IMR-90 (cell line): Measurements from ENCODE around the gene MT1X. TPM values are rescaled to one million over a fixed set of nuclear protein-coding genes. Genes with fewer than 3 reads are reported as not detected.

Experiments
- ATAC-seq: fragments of 200-7000 bp; cut with Tn5 transposase; 2 replicates; pipeline ENCODE4 v1.9.1; 2020; ENCODE audit warnings: low read depth, mild to moderate bottlenecking, moderate library complexity
- BruUV-seq: library from RNA; stranded (reverse); fragments of 400-500 nt; replicated peaks from 2 replicates; lab custom pipeline; 2021; lab: Mats Ljungman, UMichigan
- CTCF ChIA-PET: fragments of 300-600 bp; formaldehyde crosslinking; extraction: SDS; loops from one replicate; lab custom pipeline; 2021; ENCODE audit warnings: antibody characterized with exemption; lab: Yijun Ruan, JAX
- POLR2A ChIA-PET: fragments of 300-600 bp; sonication (Branson Sonifier 250); formaldehyde crosslinking; loops from one replicate; lab custom pipeline; 2022; ENCODE audit warnings: antibody characterized with exemption; ENCODE audit not compliant: unreplicated experiment; lab: Charles Lee
- DNase-seq: peaks from one replicate; pipeline ENCODE4 v3.0.0; 2013
- H2AFZ ChIP-seq: replicated peaks from 2 replicates; pipeline ENCODE3; 2013; ENCODE audit warnings: low read length, mild to moderate bottlenecking; ENCODE audit not compliant: poor library complexity
- H2AK5ac ChIP-seq: 2 replicates; pipeline ENCODE4 v1.6.1; 2013; ENCODE audit warnings: low read depth, low read length, inconsistent platforms
- H2AK9ac ChIP-seq: replicated peaks from 2 replicates; pipeline ENCODE3; 2013; ENCODE audit warnings: mild to moderate bottlenecking, low read depth, low read length, moderate library complexity; ENCODE audit not compliant: poor library complexity
- H2BK120ac ChIP-seq: 2 replicates; pipeline ENCODE4 v1.6.1; 2013; ENCODE audit warnings: low read depth, low read length, inconsistent platforms
- H2BK15ac ChIP-seq: 3 replicates; pipeline ENCODE4 v1.6.1; 2013; ENCODE audit warnings: low read depth, low read length, inconsistent platforms
- H2BK20ac ChIP-seq: 2 replicates; pipeline ENCODE4 v1.6.1; 2013; ENCODE audit warnings: low read depth, mild to moderate bottlenecking, inconsistent platforms, low read length, moderate library complexity
- H2BK5ac ChIP-seq: 2 replicates; pipeline ENCODE4 v1.6.1; 2013; ENCODE audit warnings: mild to moderate bottlenecking, low read depth, low read length, inconsistent platforms; ENCODE audit not compliant: poor library complexity, severe bottlenecking
- H3K14ac ChIP-seq: replicated peaks from 2 replicates; pipeline ENCODE4 v1.6.1; 2013; ENCODE audit warnings: low read depth, low read length, inconsistent platforms
- H3K18ac ChIP-seq: 2 replicates; pipeline ENCODE4 v1.6.1; 2013; ENCODE audit warnings: low read depth, low read length, control low read depth
- H3K23ac ChIP-seq: 2 replicates; pipeline ENCODE4 v1.6.1; 2013; ENCODE audit warnings: low read depth, low read length, inconsistent platforms
- H3K27ac ChIP-seq: 2 replicates; pipeline ENCODE4 v1.5.1; 2013; ENCODE audit warnings: mild to moderate bottlenecking, control low read depth, low read length; ENCODE audit not compliant: insufficient read depth
- H3K27me3 ChIP-seq: 2 replicates; pipeline ENCODE4 v1.6.1; 2013; ENCODE audit warnings: low read length; ENCODE audit not compliant: control insufficient read depth, insufficient read depth
- H3K36me3 ChIP-seq: 2 replicates; pipeline ENCODE4 v1.6.1; 2013; ENCODE audit warnings: low read length, mixed read lengths; ENCODE audit not compliant: control insufficient read depth, insufficient read depth
- H3K4ac ChIP-seq: 2 replicates; pipeline ENCODE4 v1.6.1; 2013; ENCODE audit warnings: low read depth, low read length, inconsistent platforms
- H3K4me1 ChIP-seq: 2 replicates; pipeline ENCODE4 v1.6.1; 2013; ENCODE audit warnings: low read length, mixed read lengths; ENCODE audit not compliant: control insufficient read depth, insufficient read depth
- H3K4me2 ChIP-seq: 2 replicates; pipeline ENCODE4 v1.6.1; 2013; ENCODE audit warnings: low read depth, mild to moderate bottlenecking, control low read depth, low read length, moderate library complexity
- H3K4me3 ChIP-seq: 2 replicates; pipeline ENCODE4 v1.5.1; 2013; ENCODE audit warnings: low read depth, mild to moderate bottlenecking, control low read depth, low read length, moderate library complexity; ENCODE audit not compliant: insufficient read depth
- H3K56ac ChIP-seq: 2 replicates; pipeline ENCODE4 v1.6.1; 2013; ENCODE audit warnings: low read length, inconsistent platforms; ENCODE audit not compliant: insufficient read depth; ENCODE audit errors: extremely low read depth
- H3K79me1 ChIP-seq, 2 experiments: 2 replicates each; pipeline ENCODE4 v1.6.1; 2013; ENCODE audit warnings: low read length in 2 of 2, inconsistent platforms in 1 of 2, low read depth in 1 of 2
- H3K9ac ChIP-seq: 2 replicates; pipeline ENCODE4 v1.6.1; 2013; ENCODE audit warnings: low read depth, low read length, control low read depth
- H3K9me1 ChIP-seq: 2 replicates; pipeline ENCODE4 v1.6.1; 2013; ENCODE audit warnings: low read length, inconsistent platforms; ENCODE audit not compliant: insufficient read depth
- H3K9me3 ChIP-seq: 2 replicates; pipeline ENCODE4 v1.6.1; 2013; ENCODE audit warnings: low read length; ENCODE audit not compliant: control insufficient read depth, insufficient read depth
- H4K20me1 ChIP-seq: 2 replicates; pipeline ENCODE4 v1.6.1; 2013; ENCODE audit warnings: low read length, inconsistent platforms; ENCODE audit not compliant: insufficient read depth
- H4K5ac ChIP-seq: 2 replicates; pipeline ENCODE4 v1.6.1; 2013; ENCODE audit warnings: mild to moderate bottlenecking, low read depth, low read length, control low read depth
- H4K8ac ChIP-seq, 2 experiments: 2 replicates each; pipeline ENCODE4 v1.6.1; 2013; ENCODE audit warnings: low read depth in 2 of 2, low read length in 2 of 2, control low read depth in 1 of 2, inconsistent platforms in 1 of 2
- H4K91ac ChIP-seq: 2 replicates; pipeline ENCODE4 v1.6.1; 2013; ENCODE audit warnings: low read depth, low read length, inconsistent platforms; ENCODE audit not compliant: insufficient read depth
- BHLHE40 ChIP-seq: fragments of 150-350 bp; IDR thresholded peaks from 2 replicates; pipeline ENCODE4 v1.6.1; 2016; ENCODE audit warnings: mild to moderate bottlenecking, low read depth, low read length
- CEBPB ChIP-seq: IDR thresholded peaks from 2 replicates; pipeline ENCODE4 v1.6.1; 2012; ENCODE audit warnings: low read depth, low read length, improper control_type of control experiment
- CHD1 ChIP-seq: IDR thresholded peaks from 2 replicates; pipeline ENCODE4 v1.6.1; 2012; ENCODE audit warnings: low read depth, low read length, improper control_type of control experiment
- FOS ChIP-seq: fragments of 150-350 bp; IDR thresholded peaks from 2 replicates; pipeline ENCODE4 v1.6.1; 2016; ENCODE audit warnings: low read depth, low read length
- MAFK ChIP-seq: IDR thresholded peaks from 2 replicates; pipeline ENCODE4 v1.6.1; 2012; ENCODE audit warnings: low read depth, low read length, improper control_type of control experiment
- MAZ ChIP-seq: IDR thresholded peaks from 2 replicates; pipeline ENCODE4 v1.6.1; 2012; ENCODE audit warnings: low read depth, mild to moderate bottlenecking, low read length, improper control_type of control experiment, moderate library complexity, borderline replicate concordance
- MXI1 ChIP-seq: IDR thresholded peaks from 2 replicates; pipeline ENCODE4 v1.6.1; 2012; ENCODE audit warnings: low read depth, mild to moderate bottlenecking, low read length, moderate library complexity, borderline replicate concordance
- NFE2L2 ChIP-seq: fragments of 150-350 bp; IDR thresholded peaks from 2 replicates; pipeline ENCODE4 v1.6.1; 2016; ENCODE audit warnings: low read depth, mild to moderate bottlenecking, low read length
- POLR2A ChIP-seq: IDR thresholded peaks from 2 replicates; pipeline ENCODE4 v1.6.1; 2012; ENCODE audit warnings: mild to moderate bottlenecking, low read depth, low read length
- RAD21 ChIP-seq: IDR thresholded peaks from 2 replicates; pipeline ENCODE4 v1.6.1; 2012; ENCODE audit warnings: low read length, improper control_type of control experiment
- RFX5 ChIP-seq: IDR thresholded peaks from 2 replicates; pipeline ENCODE4 v1.8.0; 2012; ENCODE audit warnings: low read depth, mild to moderate bottlenecking, low read length, moderate library complexity
- SMC3 ChIP-seq: fragments of 150-350 bp; IDR thresholded peaks from 2 replicates; pipeline ENCODE4 v1.6.1; 2016; ENCODE audit warnings: low read depth, mild to moderate bottlenecking, antibody characterized with exemption, low read length, moderate library complexity
- WGBS, 2 experiments: methylation state at CpG; one replicate each; pipeline versions ENCODE4 v1.1.5 to v1.1.7; 2013; ENCODE audit warnings: missing lambda C conversion rate in 2 of 2; ENCODE audit not compliant: insufficient read length in 1 of 2; ENCODE audit errors: extremely low coverage in 2 of 2; 5-methylcytosine and 5-hydroxymethylcytosine counted together
- dilution Hi-C: fragments of 300-500 bp; cut with HindIII; formaldehyde crosslinking; loops from one replicate; pipeline ENCODE4 v1.14.3; 2018; ENCODE audit warnings: low sequenced_read_pairs; ENCODE audit not compliant: unreplicated experiment
- in situ Hi-C: fragments of 300-500 bp; cut with MboI; formaldehyde crosslinking; loops from 3 replicates; pipeline ENCODE4 v1.14.3; 2019; ENCODE audit warnings: low sequenced_read_pairs, inconsistent platforms, mixed read lengths
- intact Hi-C: fragments of 100-400 bp; cut with micrococcal nuclease; formaldehyde crosslinking; loops from 2 replicates; pipeline ENCODE4 v1.10.0; 2022
- polyA plus RNA-seq, 3 experiments: library from polyadenylated mRNA; depleted of rRNA; stranded (reverse); fragments of >200 nt; gene quantifications; 2 replicates each; pipeline ENCODE4 v1.2.3, GENCODE V29; 2012; ENCODE audit warnings: low replicate concordance in 1 of 3
- total RNA-seq: library from RNA; depleted of rRNA; stranded (reverse); fragments of >200 nt; gene quantifications from 2 replicates; pipeline ENCODE4 v1.2.3, GENCODE V29; 2012
- TF ChIP-seq, protein P1 (sequence below): fragments of 150-350 bp; IDR thresholded peaks from 2 replicates; pipeline ENCODE4 v1.6.1; 2016; ENCODE audit warnings: low read depth, mild to moderate bottlenecking, low read length, moderate library complexity, borderline replicate concordance
- TF ChIP-seq, protein P2 (sequence below): conservative IDR thresholded peaks from 2 replicates; pipeline ENCODE4 v1.5.1; 2012; ENCODE audit warnings: mild to moderate bottlenecking, low read depth, low read length, improper control_type of control experiment
- TF ChIP-seq, protein P3 (sequence below): fragments of 150-350 bp; IDR thresholded peaks from 2 replicates; pipeline ENCODE4 v1.6.1; 2017; ENCODE audit warnings: mild to moderate bottlenecking, antibody characterized with exemption, low read length, low read depth

The MT1X gene
- total and polyA plus RNA-seq, 2 of the 4 experiments (the other 2 are of a cell fraction), result 5.6 to 170 TPM

DNA sequence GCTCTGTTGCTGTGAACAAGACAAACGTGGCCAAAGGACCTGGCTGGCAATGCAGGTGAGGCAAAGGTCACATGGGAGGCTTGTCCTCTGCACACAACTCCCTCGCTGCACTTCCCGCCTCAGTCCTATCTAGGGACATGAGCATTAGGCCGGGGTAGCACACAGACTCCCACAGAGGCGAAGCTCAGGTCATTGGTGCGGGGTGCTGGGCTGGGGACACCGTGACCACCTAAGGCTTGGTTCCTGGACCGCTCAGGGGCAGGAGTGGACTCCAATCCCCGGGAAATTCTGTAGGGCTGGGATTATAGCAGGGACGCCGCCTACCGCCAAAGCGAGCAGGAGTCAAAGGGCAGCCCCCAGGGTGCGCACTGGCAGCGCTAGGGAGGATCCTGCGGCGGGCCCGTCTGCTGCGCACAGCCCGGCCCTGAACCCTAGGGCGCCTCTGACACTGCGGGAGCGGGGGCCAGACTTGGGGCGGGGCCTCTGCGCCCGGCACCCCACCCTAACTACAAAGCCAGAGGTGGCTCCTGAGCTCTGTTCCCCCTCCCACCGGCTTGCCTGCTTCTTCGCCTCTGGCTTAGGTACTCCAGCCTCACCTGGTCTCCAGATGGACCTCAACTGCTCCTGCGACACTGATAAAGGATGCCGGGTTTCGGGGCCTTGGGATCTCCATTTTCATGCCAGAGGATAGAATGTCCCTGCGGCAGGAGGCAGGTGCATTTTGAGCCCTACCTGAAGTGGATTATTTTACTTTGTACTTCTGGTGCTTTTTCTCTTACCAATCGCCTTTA is 34.4 kb upstream of the MT1X start:
- Histone ChIP-seq H3K27ac (no peak overlapping the region), H3K27me3 (peaks cover 90% of the 10 kb centered on the region), H3K23ac (no peak overlapping the region), H3K4me3 (no peak overlapping the region), H3K9ac (no peak overlapping the region), H3K18ac (no peak overlapping the region), H3K9me3 (0 out of 2 replicates have a peak, but pooled peaks cover 2% of the 10 kb centered on the region), H4K8ac (no peak overlapping the region), H3K79me1 (no peaks in the 10 kb centered on the region), H2AK5ac (no peak overlapping the region), H3K4me2 (no peak overlapping the region), H4K20me1 (no peaks in the 10 kb centered on the region; the same call in 1 of the 2 replicates), H4K5ac (no peak overlapping the region), H3K4me1 (no peaks in the 10 kb centered on the region), H2BK120ac (no peak overlapping the region), H3K14ac (no peak overlapping the region), H2BK5ac (no peak overlapping the region), H3K9me1 (0 out of 2 replicates have a peak, but pooled peaks cover 3% of the 10 kb centered on the region), H4K91ac (no peak overlapping the region), H2AFZ (no peak overlapping the region), H3K36me3 (no peaks in the 10 kb centered on the region), H2BK20ac (no peak overlapping the region), H2AK9ac (no peak overlapping the region), H2BK15ac (no peak overlapping the region), H3K56ac (no peak overlapping the region), H3K4ac (no peak overlapping the region)
- ATAC-seq (no peak), DNase-seq (no peak)
- intact Hi-C loops, result no loop called here
- ChIA-PET POLR2A (no interaction called here), CTCF (no interaction called here)
- dilution Hi-C loops, result no loop called here
- WGBS, 2 experiments, result 13% methylated on average over 14 of the region's 33 CpGs; no CpG with 5 or more reads in 1 of the 2 experiments
- BruUV-seq, result no TSS peak
- in situ Hi-C loops, result no loop called here
- TF ChIP-seq RFX5 (no peak), FOS (no peak), RAD21 (no peak), POLR2A (no peak), MXI1 (no peak), CEBPB (no peak), SMC3 (no peak), MAZ (no peak), BHLHE40 (no peak), CHD1 (no peak), NFE2L2 (no peak), MAFK (no peak)
- TF ChIP-seq, protein P1, sequence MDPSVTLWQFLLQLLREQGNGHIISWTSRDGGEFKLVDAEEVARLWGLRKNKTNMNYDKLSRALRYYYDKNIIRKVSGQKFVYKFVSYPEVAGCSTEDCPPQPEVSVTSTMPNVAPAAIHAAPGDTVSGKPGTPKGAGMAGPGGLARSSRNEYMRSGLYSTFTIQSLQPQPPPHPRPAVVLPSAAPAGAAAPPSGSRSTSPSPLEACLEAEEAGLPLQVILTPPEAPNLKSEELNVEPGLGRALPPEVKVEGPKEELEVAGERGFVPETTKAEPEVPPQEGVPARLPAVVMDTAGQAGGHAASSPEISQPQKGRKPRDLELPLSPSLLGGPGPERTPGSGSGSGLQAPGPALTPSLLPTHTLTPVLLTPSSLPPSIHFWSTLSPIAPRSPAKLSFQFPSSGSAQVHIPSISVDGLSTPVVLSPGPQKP, result no peak
- TF ChIP-seq, protein P2, sequence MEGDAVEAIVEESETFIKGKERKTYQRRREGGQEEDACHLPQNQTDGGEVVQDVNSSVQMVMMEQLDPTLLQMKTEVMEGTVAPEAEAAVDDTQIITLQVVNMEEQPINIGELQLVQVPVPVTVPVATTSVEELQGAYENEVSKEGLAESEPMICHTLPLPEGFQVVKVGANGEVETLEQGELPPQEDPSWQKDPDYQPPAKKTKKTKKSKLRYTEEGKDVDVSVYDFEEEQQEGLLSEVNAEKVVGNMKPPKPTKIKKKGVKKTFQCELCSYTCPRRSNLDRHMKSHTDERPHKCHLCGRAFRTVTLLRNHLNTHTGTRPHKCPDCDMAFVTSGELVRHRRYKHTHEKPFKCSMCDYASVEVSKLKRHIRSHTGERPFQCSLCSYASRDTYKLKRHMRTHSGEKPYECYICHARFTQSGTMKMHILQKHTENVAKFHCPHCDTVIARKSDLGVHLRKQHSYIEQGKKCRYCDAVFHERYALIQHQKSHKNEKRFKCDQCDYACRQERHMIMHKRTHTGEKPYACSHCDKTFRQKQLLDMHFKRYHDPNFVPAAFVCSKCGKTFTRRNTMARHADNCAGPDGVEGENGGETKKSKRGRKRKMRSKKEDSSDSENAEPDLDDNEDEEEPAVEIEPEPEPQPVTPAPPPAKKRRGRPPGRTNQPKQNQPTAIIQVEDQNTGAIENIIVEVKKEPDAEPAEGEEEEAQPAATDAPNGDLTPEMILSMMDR, result no peak
- TF ChIP-seq, protein P3, sequence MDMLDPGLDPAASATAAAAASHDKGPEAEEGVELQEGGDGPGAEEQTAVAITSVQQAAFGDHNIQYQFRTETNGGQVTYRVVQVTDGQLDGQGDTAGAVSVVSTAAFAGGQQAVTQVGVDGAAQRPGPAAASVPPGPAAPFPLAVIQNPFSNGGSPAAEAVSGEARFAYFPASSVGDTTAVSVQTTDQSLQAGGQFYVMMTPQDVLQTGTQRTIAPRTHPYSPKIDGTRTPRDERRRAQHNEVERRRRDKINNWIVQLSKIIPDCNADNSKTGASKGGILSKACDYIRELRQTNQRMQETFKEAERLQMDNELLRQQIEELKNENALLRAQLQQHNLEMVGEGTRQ, result no peak
